SU-DHL-6 (cell line): ENCODE data around the gene AIFM1.

Experiments
- H2AFZ ChIP-seq: fragments of 200-600 bp; sonication (generic); 2 replicates; pipeline ENCODE4 v1.6.1; 2014; ENCODE audit warnings: low read depth, mild to moderate bottlenecking, moderate library complexity, mixed read lengths, antibody characterized with exemption, low read length; ENCODE audit not compliant: severe bottlenecking
- H3F3A ChIP-seq: fragments of 200-600 bp; shearing (Covaris generic); 2 replicates; pipeline ENCODE4 v1.6.0; 2016; ENCODE audit warnings: antibody characterized with exemption, mild to moderate bottlenecking; ENCODE audit not compliant: insufficient read depth
- H3K27ac ChIP-seq: fragments of 200-600 bp; sonication (generic); 2 replicates; pipeline ENCODE4 v1.5.1; 2016; ENCODE audit warnings: low read depth, mild to moderate bottlenecking, low read length, moderate library complexity, mixed read lengths
- H3K27me3 ChIP-seq: fragments of 200-600 bp; sonication (generic), shearing (Covaris generic); 2 replicates; pipeline ENCODE4 v1.6.0; 2014; ENCODE audit warnings: mild to moderate bottlenecking, low read length
- H3K36me3 ChIP-seq: fragments of 200-600 bp; sonication (generic); 2 replicates; pipeline ENCODE4 v1.6.1; 2014; ENCODE audit warnings: mild to moderate bottlenecking, low read length, mixed read lengths
- H3K4me2 ChIP-seq: fragments of 300-600, 200-600 bp; shearing (Covaris generic), sonication (generic); 2 replicates; pipeline ENCODE4 v1.6.0; 2014; ENCODE audit warnings: low read length, low read depth, mild to moderate bottlenecking; ENCODE audit not compliant: poor library complexity, severe bottlenecking
- H3K4me3 ChIP-seq: fragments of 200-600 bp; sonication (generic); 2 replicates; pipeline ENCODE4 v1.5.1; 2014; ENCODE audit warnings: antibody characterized with exemption, low read length, mild to moderate bottlenecking, mixed read lengths; ENCODE audit not compliant: insufficient read depth, poor library complexity, severe bottlenecking
- H3K79me2 ChIP-seq: fragments of 200-600 bp; sonication (generic); 2 replicates; pipeline ENCODE4 v1.6.1; 2014; ENCODE audit warnings: mild to moderate bottlenecking, low read length, moderate library complexity; ENCODE audit not compliant: insufficient read depth
- H3K9ac ChIP-seq: fragments of 200-600 bp; sonication (generic); 2 replicates; pipeline ENCODE4 v1.7.0; 2014; ENCODE audit warnings: mild to moderate bottlenecking, low read length
- H3K9me2 ChIP-seq: fragments of 200-600 bp; sonication (generic); replicated peaks from 2 replicates; pipeline ENCODE4 v1.6.1; 2014; ENCODE audit warnings: low read length; ENCODE audit not compliant: insufficient read depth
- H3K9me3 ChIP-seq: fragments of 200-600 bp; sonication (generic); 2 replicates; pipeline ENCODE4 v1.6.1; 2014; ENCODE audit warnings: low read length, mixed read lengths; ENCODE audit not compliant: insufficient read depth
- H4K20me1 ChIP-seq: fragments of 200-600 bp; sonication (generic); 2 replicates; pipeline ENCODE4 v1.6.1; 2014; ENCODE audit warnings: low read depth, mild to moderate bottlenecking, antibody characterized with exemption, low read length, moderate library complexity, mixed read lengths
- EZH2phosphoT487 ChIP-seq: fragments of 200-600 bp; sonication (generic), shearing (Covaris generic); conservative IDR thresholded peaks from 2 replicates; pipeline ENCODE4 v1.6.1; 2018; ENCODE audit warnings: mild to moderate bottlenecking, antibody characterized with exemption, low read length, moderate library complexity, mixed read lengths
- TF ChIP-seq, protein P1 (sequence below): fragments of 200-600 bp; sonication (generic); IDR thresholded peaks from one replicate; pipeline ENCODE4 v1.5.1; 2017; ENCODE audit warnings: antibody characterized with exemption, mild to moderate bottlenecking, low read length, moderate library complexity; ENCODE audit not compliant: insufficient read depth, poor library complexity, severe bottlenecking

Gene AIFM1

GRCh38 chrX:130083656-130084382, 81.8 kb downstream of the AIFM1 start:
- H3K9me3 ChIP-seq: no peaks in the 10 kb centered on the region
- H3F3A ChIP-seq: peaks cover 43% of the 10 kb centered on the region
- H4K20me1 ChIP-seq: no peaks in the 10 kb centered on the region
- H3K4me3 ChIP-seq: peak overlapping the region; percentile 33
- no peak for TF ChIP-seq EZH2phosphoT487
- TF ChIP-seq, protein P1, sequence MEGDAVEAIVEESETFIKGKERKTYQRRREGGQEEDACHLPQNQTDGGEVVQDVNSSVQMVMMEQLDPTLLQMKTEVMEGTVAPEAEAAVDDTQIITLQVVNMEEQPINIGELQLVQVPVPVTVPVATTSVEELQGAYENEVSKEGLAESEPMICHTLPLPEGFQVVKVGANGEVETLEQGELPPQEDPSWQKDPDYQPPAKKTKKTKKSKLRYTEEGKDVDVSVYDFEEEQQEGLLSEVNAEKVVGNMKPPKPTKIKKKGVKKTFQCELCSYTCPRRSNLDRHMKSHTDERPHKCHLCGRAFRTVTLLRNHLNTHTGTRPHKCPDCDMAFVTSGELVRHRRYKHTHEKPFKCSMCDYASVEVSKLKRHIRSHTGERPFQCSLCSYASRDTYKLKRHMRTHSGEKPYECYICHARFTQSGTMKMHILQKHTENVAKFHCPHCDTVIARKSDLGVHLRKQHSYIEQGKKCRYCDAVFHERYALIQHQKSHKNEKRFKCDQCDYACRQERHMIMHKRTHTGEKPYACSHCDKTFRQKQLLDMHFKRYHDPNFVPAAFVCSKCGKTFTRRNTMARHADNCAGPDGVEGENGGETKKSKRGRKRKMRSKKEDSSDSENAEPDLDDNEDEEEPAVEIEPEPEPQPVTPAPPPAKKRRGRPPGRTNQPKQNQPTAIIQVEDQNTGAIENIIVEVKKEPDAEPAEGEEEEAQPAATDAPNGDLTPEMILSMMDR: no peak
- no peak overlapping the region for H2AFZ ChIP-seq
- H3K36me3 ChIP-seq: no peaks in the 10 kb centered on the region
- peaks cover 21% of the 10 kb centered on the region for H3K79me2 ChIP-seq
- H3K27me3 ChIP-seq: no peaks in the 10 kb centered on the region
- peak overlapping the region; percentile 97 for H3K27ac ChIP-seq
- peak overlapping the region; percentile 58 for H3K4me2 ChIP-seq
- no peaks in the 10 kb centered on the region for H3K9me2 ChIP-seq
- peak overlapping the region; percentile 47 for H3K9ac ChIP-seq

- Histone ChIP-seq H3K4me2 (peak overlapping the region; percentile 58), H3K36me3 (no peaks in the 10 kb centered on the region), H3K27me3 (no peaks in the 10 kb centered on the region), H3F3A (peaks cover 43% of the 10 kb centered on the region), H3K79me2 (peaks cover 15% of the 10 kb centered on the region; the same call in 1 of the 2 replicates), H3K9ac (peak overlapping the region; percentile 37; the same call in 1 of the 2 replicates), H3K9me2 (no peaks in the 10 kb centered on the region), H2AFZ (no peak overlapping the region), H3K27ac (peak overlapping the region; percentile 97), H3K9me3 (no peaks in the 10 kb centered on the region), H3K4me3 (no peak overlapping the region), H4K20me1 (no peaks in the 10 kb centered on the region)
- TF ChIP-seq, protein P1: no peak
- TF ChIP-seq EZH2phosphoT487: no peak
These were observed 82.5 kb downstream of the AIFM1 start for GRCh38 chrX:130083107-130083490.

DNA sequence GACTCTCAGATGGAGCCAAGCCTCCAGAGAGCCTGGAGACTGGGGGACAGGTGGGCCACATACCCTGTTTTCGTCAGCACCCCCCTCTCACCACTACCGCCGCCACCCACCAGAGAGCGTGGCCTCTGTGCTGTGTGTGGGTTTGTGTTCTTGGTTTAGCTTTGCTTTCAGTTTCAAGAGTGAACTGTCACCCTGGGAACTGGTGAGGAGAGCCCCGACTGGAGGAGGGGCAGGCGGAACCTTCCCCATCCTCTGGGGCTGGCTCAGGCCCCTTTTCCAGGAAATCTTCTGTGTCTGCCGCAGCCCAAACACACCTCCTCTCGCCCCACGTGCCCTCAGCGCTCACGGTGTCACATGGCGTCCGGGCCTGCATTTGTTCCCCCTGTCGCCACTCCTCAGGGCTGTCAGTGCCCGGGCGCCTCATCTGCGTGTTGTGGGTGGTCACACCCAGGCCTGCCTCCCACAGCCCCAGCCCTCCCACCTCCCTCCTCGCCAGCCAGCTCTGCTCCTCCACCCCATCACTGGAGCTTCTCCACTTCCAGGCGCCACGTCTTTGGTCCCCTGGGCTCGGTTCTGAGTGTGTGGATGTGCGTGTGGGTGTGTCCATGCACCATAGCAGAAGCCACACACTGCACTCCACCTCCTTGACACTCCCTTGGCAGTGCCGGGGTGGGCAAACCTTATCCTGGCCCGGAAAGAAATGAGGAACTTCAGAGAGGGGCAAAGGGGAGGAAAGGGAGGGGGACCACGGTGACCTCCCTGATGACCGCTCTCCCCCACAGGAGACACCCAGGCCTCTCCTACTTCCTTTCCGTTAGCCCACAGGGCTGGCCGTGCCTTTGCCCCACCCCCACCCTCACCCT, 83.2 kb downstream of the AIFM1 start:
- no peak overlapping the region for H3K4me3 ChIP-seq
- peak overlapping the region; percentile 58 for H3K4me2 ChIP-seq
- TF ChIP-seq, protein P1: no peak
- TF ChIP-seq EZH2phosphoT487: no peak
- no peaks in the 10 kb centered on the region for H3K27me3 ChIP-seq
- H2AFZ ChIP-seq: no peak overlapping the region
- H3K9me2 ChIP-seq: no peaks in the 10 kb centered on the region
- no peaks in the 10 kb centered on the region for H3K9me3 ChIP-seq
- peaks cover 15% of the 10 kb centered on the region; the same call in 1 of the 2 replicates for H3K79me2 ChIP-seq
- no peaks in the 10 kb centered on the region for H3K36me3 ChIP-seq
- H3K27ac ChIP-seq: peak overlapping the region; percentile 97
- peaks cover 43% of the 10 kb centered on the region for H3F3A ChIP-seq
- no peaks in the 10 kb centered on the region for H4K20me1 ChIP-seq
- H3K9ac ChIP-seq: peak overlapping the region; percentile 37; the same call in 1 of the 2 replicates
